HepG2 (cell line): ENCODE measurements around the gene CFAP100. TPM values are rescaled to one million over a fixed set of nuclear protein-coding genes. Genes with fewer than 3 reads are reported as not detected.

Experiments
- ATM ChIP-seq: fragments of 450-650 bp; IDR thresholded peaks from 2 replicates; pipeline ENCODE4 v1.7.1; 2017; ENCODE audit warnings: mild to moderate bottlenecking, borderline replicate concordance
- BCL6 ChIP-seq: IDR thresholded peaks from 2 replicates; pipeline ENCODE4 v1.6.1; 2016; ENCODE audit warnings: missing genetic modification reagents, missing compliant biosample characterization
- CC2D1A ChIP-seq: sonication (generic); formaldehyde crosslinking; IDR thresholded peaks from 2 replicates; pipeline ENCODE4 v1.8.1; 2023; ENCODE audit warnings: mild to moderate bottlenecking, missing genetic modification reagents
- CENPBD1 ChIP-seq: sonication (generic); formaldehyde crosslinking; IDR thresholded peaks from 2 replicates; pipeline ENCODE4 v1.8.0; 2022; ENCODE audit warnings: missing genetic modification reagents, low read depth, mild to moderate bottlenecking, borderline replicate concordance
- CHD2 ChIP-seq: IDR thresholded peaks from 2 replicates; pipeline ENCODE4 v1.6.1; 2011; ENCODE audit warnings: low read depth, low read length, improper control_type of control experiment
- FOXJ3 ChIP-seq: sonication (generic); formaldehyde crosslinking; IDR thresholded peaks from 2 replicates; pipeline ENCODE4 v1.4.0; 2020; ENCODE audit warnings: missing genetic modification reagents, mild to moderate bottlenecking, borderline replicate concordance
- GRHL1 ChIP-seq: sonication (generic); formaldehyde crosslinking; conservative IDR thresholded peaks from 2 replicates; pipeline ENCODE4 v1.8.0; 2022; ENCODE audit warnings: missing genetic modification reagents
- IKZF4 ChIP-seq: sonication (generic); formaldehyde crosslinking; IDR thresholded peaks from 2 replicates; pipeline ENCODE4 v1.5.1; 2020; ENCODE audit warnings: borderline replicate concordance, mild to moderate bottlenecking, low read depth, missing genetic modification reagents; ENCODE audit errors: not compliant biosample characterization
- LBX2 ChIP-seq: sonication (generic); formaldehyde crosslinking; IDR thresholded peaks from 2 replicates; pipeline ENCODE4 v1.5.0; 2020; ENCODE audit warnings: missing genetic modification reagents, mild to moderate bottlenecking, borderline replicate concordance
- LCORL ChIP-seq, 2 experiments: fragments of 450-650 bp in 1 of 2; sonication (generic) in 1 of 2; formaldehyde crosslinking in 1 of 2; IDR thresholded peaks; 2 replicates each; pipeline versions ENCODE4 v1.5.0 to v1.6.1; 2017 to 2020; ENCODE audit warnings: antibody characterized with exemption in 1 of 2, missing genetic modification reagents in 1 of 2
- MAX ChIP-seq: IDR thresholded peaks from 2 replicates; pipeline ENCODE4 v1.6.1; 2012; ENCODE audit warnings: inconsistent platforms
- MED13 ChIP-seq: sonication (generic); formaldehyde crosslinking; IDR thresholded peaks from 2 replicates; pipeline ENCODE4 v1.5.0; 2020; ENCODE audit warnings: missing genetic modification reagents
- RORA ChIP-seq: sonication (generic); formaldehyde crosslinking; IDR thresholded peaks from 2 replicates; pipeline ENCODE4 v1.5.0; 2020; ENCODE audit warnings: mild to moderate bottlenecking, missing genetic modification reagents, moderate library complexity
- SOX13 ChIP-seq, 3 experiments: fragments of 450-650 bp in 1 of 3; sonication (generic) in 1 of 3; formaldehyde crosslinking in 1 of 3; IDR thresholded peaks in 2 of 3; conservative IDR thresholded peaks in 1 of 3; 2 replicates each; pipeline versions ENCODE4 v1.5.0 to v1.6.1; 2016 to 2020; ENCODE audit warnings: antibody characterized with exemption in 1 of 3, mild to moderate bottlenecking in 1 of 3, missing compliant biosample characterization in 1 of 3, missing genetic modification reagents in 1 of 3, moderate library complexity in 1 of 3
- SP4 ChIP-seq: sonication (generic); formaldehyde crosslinking; IDR thresholded peaks from 2 replicates; pipeline ENCODE4 v1.8.1; 2023; ENCODE audit warnings: mild to moderate bottlenecking, missing genetic modification reagents
- TBX3 ChIP-seq: fragments of 450-650 bp; IDR thresholded peaks from 2 replicates; pipeline ENCODE4 v1.6.1; 2017; ENCODE audit warnings: antibody characterized with exemption, mild to moderate bottlenecking, inconsistent platforms, borderline replicate concordance
- ZFP91 ChIP-seq: sonication (generic); formaldehyde crosslinking; IDR thresholded peaks from 2 replicates; pipeline ENCODE4 v1.9.0; 2022; ENCODE audit warnings: missing genetic modification reagents, mild to moderate bottlenecking, borderline replicate concordance
- ZNF235 ChIP-seq: sonication (generic); formaldehyde crosslinking; IDR thresholded peaks from 2 replicates; pipeline ENCODE4 v1.8.1; 2023; ENCODE audit warnings: mild to moderate bottlenecking, missing genetic modification reagents, borderline replicate concordance
- ZNF260 ChIP-seq: sonication (generic); formaldehyde crosslinking; IDR thresholded peaks from 2 replicates; pipeline ENCODE4 v1.4.0; 2020; ENCODE audit warnings: missing genetic modification reagents, low read depth, mild to moderate bottlenecking, borderline replicate concordance
- ZNF331 ChIP-seq: sonication (generic); formaldehyde crosslinking; IDR thresholded peaks from 2 replicates; pipeline ENCODE4 v1.4.0; 2020; ENCODE audit warnings: missing genetic modification reagents
- ZNF33A ChIP-seq: sonication (generic); formaldehyde crosslinking; IDR thresholded peaks from 2 replicates; pipeline ENCODE4 v1.5.1; 2020; ENCODE audit warnings: missing genetic modification reagents, mild to moderate bottlenecking, moderate library complexity, borderline replicate concordance
- ZNF557 ChIP-seq: sonication (generic); formaldehyde crosslinking; IDR thresholded peaks from 2 replicates; pipeline ENCODE4 v1.4.0; 2020; ENCODE audit warnings: missing genetic modification reagents
- ZNF598 ChIP-seq: sonication (generic); formaldehyde crosslinking; IDR thresholded peaks from 2 replicates; pipeline ENCODE4 v1.5.1; 2020; ENCODE audit warnings: mild to moderate bottlenecking, missing genetic modification reagents, borderline replicate concordance
- ZNF678 ChIP-seq: sonication (generic); formaldehyde crosslinking; IDR thresholded peaks from 2 replicates; pipeline ENCODE4 v1.4.0; 2020; ENCODE audit warnings: mild to moderate bottlenecking, missing genetic modification reagents
- ZNF766 ChIP-seq: sonication (generic); formaldehyde crosslinking; IDR thresholded peaks from 2 replicates; pipeline ENCODE4 v1.5.0; 2020; ENCODE audit warnings: missing genetic modification reagents, borderline replicate concordance
- polyA plus RNA-seq, 8 experiments: library from polyadenylated mRNA; depleted of rRNA in 3 of 8; stranded (reverse) in 7 of 8; unstranded in 1 of 8; fragments of >200 nt; fragmentation: Illumina TruSeq in 4 of 8; extraction: Trizol in 4 of 8; gene quantifications; 2 replicates each; pipeline versions ENCODE4 v1.2.1 to v1.2.3, GENCODE V29; 2011 to 2016; ENCODE audit warnings: low read depth in 4 of 8, missing spikeins in 1 of 8, mixed read lengths in 1 of 8; ENCODE audit not compliant: insufficient read depth in 1 of 8
- total RNA-seq, 5 experiments: library from RNA; depleted of rRNA; stranded (reverse); fragments of >200 nt; fragmentation: Illumina TruSeq; extraction: Trizol; gene quantifications; 2 replicates each; pipeline ENCODE4 v1.2.3, GENCODE V29; 2016; ENCODE audit warnings: low read depth in 1 of 5

The CFAP100 gene
- total and polyA plus RNA-seq, 2 of the 13 experiments (the other 11 are each of a cell fraction or from before 2014, with no cell fraction given): 0.32 TPM; not detected in 1

GRCh38 chr3:126472277-126473006, 77.7 kb downstream of the CFAP100 start (continued):
- TF ChIP-seq MAX (peak; percentile 70), BCL6 (CRISPR knock-in tag) (peak; percentile 60; the same call in 1 of the 2 replicates), LBX2 (CRISPR knock-in tag) (no peak), ZNF598 (CRISPR knock-in tag) (no peak), TBX3 (peak; percentile 48; the same call in 1 of the 2 replicates), SOX13 (IDR thresholded peaks at IDR 0.05) (no peak), SOX13 (CRISPR knock-in tag; conservative IDR thresholded peaks at IDR 0.05 in 1 of 2, IDR thresholded peaks at IDR 0.05 in 1 of 2) (peak in 1 of 2 experiments; percentile 60; a peak in 1 of 4 replicates), ZNF260 (CRISPR knock-in tag) (no peak), CHD2 (no peak), RORA (CRISPR knock-in tag) (no peak), ZNF33A (no peak), ZNF766 (CRISPR knock-in tag) (no peak), LCORL (IDR thresholded peaks at IDR 0.05) (peak; percentile 50; the same call in 1 of the 2 replicates), LCORL (CRISPR knock-in tag; IDR thresholded peaks at IDR 0.05) (0 out of 2 replicates have a peak, but pooled peaks have one; percentile 8), ZNF331 (CRISPR knock-in tag) (peak; percentile 60), SP4 (peak; percentile 33; the same call in 1 of the 2 replicates), ATM (peak; percentile 43; the same call in 1 of the 2 replicates), ZFP91 (CRISPR knock-in tag) (no peak), MED13 (CRISPR knock-in tag) (no peak), GRHL1 (no peak), CC2D1A (no peak), ZNF678 (CRISPR knock-in tag) (no peak), ZNF557 (CRISPR knock-in tag) (no peak), IKZF4 (CRISPR knock-in tag) (no peak), ZNF235 (CRISPR knock-in tag) (no peak), FOXJ3 (CRISPR knock-in tag) (no peak), CENPBD1 (CRISPR knock-in tag) (no peak)
